T-helper 1 cell treated with Interleukin-12 subunit alpha and Interleukin-12 subunit beta and Interleukin-4 antibody, amounts not matched to agents 30 ng/mL and 1 ng/mL, for 36 hours (primary cell): ENCODE results near the gene SUPT20HL1. TPM values are rescaled to one million over a fixed set of nuclear protein-coding genes. Genes with fewer than 3 reads are reported as not detected.

Experiments used
- intact Hi-C: fragments of 100-400 bp; cut with micrococcal nuclease; formaldehyde crosslinking; loops from one replicate; pipeline ENCODE4 v1.15.1; 2024
- total RNA-seq: library from RNA; stranded (reverse); gene quantifications from 2 replicates; pipeline ENCODE4 v1.2.3, GENCODE V29; 2022

SUPT20HL1 gene
- total RNA-seq, 1 donor from 2014 or later: not detected

DNA sequence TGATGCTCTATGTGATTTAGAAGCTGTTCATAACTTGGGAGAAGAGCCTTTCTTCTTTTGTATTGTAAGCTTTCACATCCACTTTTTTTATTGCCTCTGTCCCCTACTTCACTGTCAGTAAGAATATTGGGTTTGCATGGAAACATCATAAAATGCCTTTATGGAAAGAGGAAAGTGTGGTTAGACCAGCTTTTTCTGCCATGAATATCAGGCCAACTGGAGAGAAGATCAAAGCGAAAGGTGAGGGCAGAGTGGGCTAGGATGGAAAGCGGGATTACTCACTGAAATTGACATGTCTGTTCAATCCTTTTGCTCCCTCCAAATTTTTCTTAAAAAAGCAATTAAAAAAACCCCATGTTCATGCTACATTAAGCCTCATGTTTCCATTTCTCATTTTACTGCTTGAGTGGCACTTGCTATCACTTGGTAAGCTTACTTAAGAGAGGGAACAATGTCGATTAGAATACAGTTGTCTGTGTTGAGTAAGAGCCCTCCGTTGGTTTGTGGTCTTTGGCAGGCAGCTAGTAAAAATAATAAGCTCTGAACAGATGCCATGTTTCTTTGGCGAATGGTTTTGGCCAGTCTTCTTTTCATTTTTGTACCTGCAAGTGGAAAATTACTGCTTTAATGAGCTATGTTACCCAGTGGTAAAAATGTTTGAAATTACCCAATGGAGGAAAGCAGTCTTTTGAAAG lies 35.9 kb downstream of the SUPT20HL1 start:
- intact Hi-C loops: loop anchor here (1.0 to 10.0 kb wide), 7 partner anchors 69 to 746 kb away; partner anchors contain the start of genes PCYT1B and PDK3

DNA sequence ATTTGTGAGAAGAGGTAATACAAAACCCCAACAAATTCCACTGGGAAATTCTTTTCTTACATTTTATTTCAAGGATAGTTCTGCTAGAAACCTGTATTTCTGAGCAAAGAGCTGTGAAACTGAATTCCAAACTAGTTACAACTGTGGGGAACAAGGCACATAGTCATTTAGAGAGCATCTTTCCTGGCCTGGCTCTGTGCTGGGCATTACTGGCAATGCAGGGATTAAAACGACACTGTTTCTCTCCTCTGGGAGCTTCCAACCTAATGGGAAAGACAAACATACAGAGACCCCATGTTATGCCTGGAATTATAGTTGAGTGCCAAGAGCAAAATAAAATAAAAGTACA lies 36.5 kb downstream of the SUPT20HL1 start:
- intact Hi-C loops: loop anchor here (1.0 to 10.0 kb wide), 7 partner anchors 68 to 745 kb away; partner anchors contain the start of genes PCYT1B and PDK3

DNA sequence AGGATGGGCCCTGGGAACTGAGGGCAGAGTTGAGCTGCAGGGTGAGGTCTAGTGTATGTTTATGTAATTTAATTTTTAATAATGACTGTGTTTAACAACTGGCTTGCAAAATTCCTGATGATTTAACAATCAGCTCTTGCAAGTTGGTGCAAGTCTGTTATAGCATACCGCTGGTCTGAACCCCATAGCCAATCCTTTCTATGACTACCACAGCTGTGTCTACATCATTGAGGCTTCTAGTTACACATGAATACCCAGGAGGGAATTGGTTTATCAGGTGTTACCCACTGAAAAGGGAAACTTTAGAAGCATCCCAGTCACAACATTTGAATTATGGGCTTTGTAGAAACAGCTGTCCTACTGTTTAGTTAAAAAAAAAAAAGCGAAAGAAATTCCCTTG lies 38.3 kb downstream of the SUPT20HL1 start:
- intact Hi-C loops: loop anchor here (5.0 to 10.0 kb wide), 2 partner anchors 246 to 744 kb away; partner anchors contain the start of gene PCYT1B

DNA sequence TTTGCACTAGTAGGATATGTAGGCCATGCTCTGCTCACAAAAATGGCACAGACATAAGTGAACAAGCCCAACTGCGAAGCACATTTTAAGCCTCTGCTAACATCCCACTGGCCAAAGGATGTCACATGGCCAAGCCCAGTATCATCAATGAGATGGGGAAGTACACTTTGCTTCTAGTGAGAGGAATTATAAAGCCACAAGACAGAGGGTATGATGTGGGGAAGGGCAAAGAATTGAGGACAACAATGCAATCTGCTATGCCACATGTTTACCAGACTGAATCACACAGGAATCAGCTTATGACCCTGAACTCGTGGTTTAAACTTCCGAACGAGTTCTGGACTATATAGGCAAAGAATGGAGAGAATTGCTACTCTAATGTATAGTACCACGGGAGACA lies 39.1 kb downstream of the SUPT20HL1 start:
- intact Hi-C loops: loop anchor here (5.0 to 10.0 kb wide), 2 partner anchors 245 to 743 kb away; partner anchors contain the start of gene PCYT1B

DNA sequence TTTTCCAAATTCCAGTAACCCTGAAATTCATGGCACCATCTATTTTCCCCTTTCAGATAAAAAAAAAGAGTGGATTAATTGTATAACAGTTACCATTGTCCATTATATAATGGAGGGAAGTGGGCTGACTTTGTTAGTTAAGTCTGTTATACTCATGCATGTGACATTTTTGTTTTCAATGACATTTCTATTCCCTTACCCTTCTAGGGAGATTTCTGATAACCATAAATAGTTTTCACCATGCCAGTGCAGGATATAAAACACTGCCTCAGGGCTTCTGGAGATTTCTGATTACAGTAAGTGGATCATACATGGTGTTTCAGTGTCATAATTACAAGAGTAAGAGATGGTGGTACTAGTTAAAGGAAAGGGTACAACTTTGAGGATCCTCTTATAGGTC lies 45.5 kb downstream of the SUPT20HL1 start:
- intact Hi-C loops: no loop called here

Other genes with a start within 250 kb of the SUPT20HL1 start
- gene ZFX, start 210.9 kb upstream of the SUPT20HL1 start, total RNA-seq: 55.2 and 57.7 TPM in 2 replicates
- gene SUPT20HL2, start 46.6 kb upstream of the SUPT20HL1 start, total RNA-seq: not detected in 2 replicates
- 24.7 and 27.4 TPM in 2 replicates for gene PDK3, start 104.6 kb downstream of the SUPT20HL1 start, total RNA-seq